HCT116 (cell line): ENCODE data around the gene GRB10. TPM values are rescaled to one million over a fixed set of nuclear protein-coding genes. Genes with fewer than 3 reads are reported as not detected.

Source experiments
- ATAC-seq: fragments of 200-7000 bp; cut with Tn5 transposase; 2 replicates; pipeline ENCODE4 v1.9.1; 2020; ENCODE audit warnings: mild to moderate bottlenecking, moderate library complexity
- BruUV-seq: library from RNA; stranded (reverse); fragments of 400-500 nt; replicated peaks from 2 replicates; lab custom pipeline; 2021; lab: Mats Ljungman, UMichigan
- CTCF ChIA-PET: fragments of 300-600 bp; sonication (Branson Sonifier 250); formaldehyde crosslinking; loops from one replicate; lab custom pipeline; 2021; ENCODE audit warnings: antibody characterized with exemption; lab: Charles Lee
- POLR2A ChIA-PET: fragments of 300-600, 350-600 bp; sonication (Branson Sonifier 250); formaldehyde crosslinking; loops from one replicate; lab custom pipeline; 2021; ENCODE audit warnings: antibody characterized with exemption; lab: Charles Lee
- RAD21 ChIA-PET, 2 experiments: fragments of 300-600 bp; sonication (Branson Sonifier 250); formaldehyde crosslinking; loops; one replicate each; lab custom pipeline; 2023; ENCODE audit warnings: low total read pairs in 2 of 2; ENCODE audit not compliant: uncharacterized antibody in 2 of 2, unreplicated experiment in 2 of 2, low non-redundant PET in 1 of 2; lab: Charles Lee
- DNase-seq: peaks from one replicate; pipeline ENCODE4 v3.0.0-alpha.2; 2010; ENCODE audit warnings: low read depth, low spot score
- H2AFZ ChIP-seq: fragments of 200-600 bp; shearing (Covaris generic), sonication (generic); 2 replicates; pipeline ENCODE4 v1.6.1; 2017; ENCODE audit warnings: low read depth, mixed run types, mixed read lengths, antibody characterized with exemption, low read length; ENCODE audit not compliant: poor library complexity, severe bottlenecking
- H3K27ac ChIP-seq: 2 replicates; pipeline ENCODE4 v1.5.1; 2012; ENCODE audit warnings: low read depth, low read length
- H3K27me3 ChIP-seq: fragments of 200-600 bp; sonication (generic); 2 replicates; pipeline ENCODE4 v1.6.1; 2016; ENCODE audit warnings: mixed run types, low read length, mixed read lengths; ENCODE audit not compliant: insufficient read depth
- H3K36me3 ChIP-seq, 2 experiments: fragments of 200-500 bp in 1 of 2; fragments of 200-600 bp in 1 of 2; sonication (Bioruptor generic) in 1 of 2; sonication (generic) in 1 of 2; 2 replicates each; pipeline versions ENCODE4 v1.5.1 to v1.6.1; 2014 to 2016; ENCODE audit warnings: low read length in 2 of 2, inconsistent platforms in 1 of 2, mixed read lengths in 1 of 2, mixed run types in 1 of 2; ENCODE audit not compliant: insufficient read depth in 2 of 2, control insufficient read depth in 1 of 2
- H3K4me1 ChIP-seq, 2 experiments: fragments of 200-600 bp in 1 of 2; sonication (generic) in 1 of 2; 2 replicates each; pipeline versions ENCODE4 v1.5.1 to v1.6.1; 2012 to 2017; ENCODE audit warnings: low read length in 2 of 2, inconsistent platforms in 1 of 2, mild to moderate bottlenecking in 1 of 2, mixed read lengths in 1 of 2, mixed run types in 1 of 2, moderate library complexity in 1 of 2; ENCODE audit not compliant: insufficient read depth in 2 of 2, control insufficient read depth in 1 of 2
- H3K4me2 ChIP-seq: fragments of 200-600 bp; sonication (generic); 2 replicates; pipeline ENCODE4 v1.6.1; 2017; ENCODE audit warnings: mixed run types, low read length, mixed read lengths
- H3K4me3 ChIP-seq, 2 experiments: fragments of 200-600 bp in 1 of 2; sonication (generic) in 1 of 2; replicated peaks in 1 of 2; 2 replicates each; pipeline ENCODE4 v1.5.1; 2011 to 2016; ENCODE audit warnings: low read length in 2 of 2, control low read depth in 1 of 2, low read depth in 1 of 2, mild to moderate bottlenecking in 1 of 2, mixed read lengths in 1 of 2, mixed run types in 1 of 2
- H3K79me2 ChIP-seq: fragments of 200-600 bp; sonication (generic); 2 replicates; pipeline ENCODE4 v1.6.1; 2017; ENCODE audit warnings: mild to moderate bottlenecking, mixed run types, low read length, moderate library complexity, mixed read lengths; ENCODE audit not compliant: insufficient read depth
- H3K9ac ChIP-seq: fragments of 200-600 bp; sonication (generic); 2 replicates; pipeline ENCODE4 v1.6.1; 2016; ENCODE audit warnings: low read length, mixed read lengths
- H3K9me2 ChIP-seq: fragments of 200-600 bp; sonication (generic), shearing (Covaris generic); 2 replicates; pipeline ENCODE4 v1.6.1; 2017; ENCODE audit warnings: mixed run types, mild to moderate bottlenecking, moderate library complexity; ENCODE audit not compliant: insufficient read depth
- H3K9me3 ChIP-seq, 2 experiments: fragments of 200-500 bp in 1 of 2; fragments of 200-600 bp in 1 of 2; sonication (Bioruptor generic) in 1 of 2; sonication (generic) in 1 of 2; 2 replicates each; pipeline ENCODE4 v1.6.1; 2014 to 2017; ENCODE audit warnings: low read length in 2 of 2, mixed read lengths in 2 of 2, inconsistent platforms in 1 of 2, low read depth in 1 of 2, mild to moderate bottlenecking in 1 of 2, mixed run types in 1 of 2, moderate library complexity in 1 of 2; ENCODE audit not compliant: control insufficient read depth in 1 of 2, insufficient read depth in 1 of 2
- H4K20me1 ChIP-seq: fragments of 200-600 bp; sonication (generic), shearing (Covaris generic); 2 replicates; pipeline ENCODE4 v1.6.1; 2017; ENCODE audit warnings: mixed run types, mild to moderate bottlenecking, moderate library complexity; ENCODE audit not compliant: insufficient read depth
- CBX3 ChIP-seq: IDR thresholded peaks from 2 replicates; pipeline ENCODE4 v1.6.1; 2012; ENCODE audit warnings: low read depth
- CEBPB ChIP-seq: IDR thresholded peaks from 2 replicates; pipeline ENCODE4 v1.6.1; 2012; ENCODE audit warnings: low read depth
- EZH2phosphoT487 ChIP-seq: fragments of 200-600 bp; IDR thresholded peaks from 2 replicates; pipeline ENCODE4 v1.6.1; 2018; ENCODE audit warnings: antibody characterized with exemption, borderline replicate concordance
- FOSL1 ChIP-seq: IDR thresholded peaks from 2 replicates; pipeline ENCODE4 v1.6.1; 2012; ENCODE audit warnings: low read depth
- JUND ChIP-seq: IDR thresholded peaks from 2 replicates; pipeline ENCODE4 v1.6.1; 2012
- POLR2A ChIP-seq: IDR thresholded peaks from 2 replicates; pipeline ENCODE4 v1.7.0; 2011; ENCODE audit warnings: borderline replicate concordance; ENCODE audit not compliant: insufficient read depth, insufficient read length; ENCODE audit errors: extremely low read depth
- POLR2AphosphoS5 ChIP-seq: IDR thresholded peaks from 2 replicates; pipeline ENCODE4 v1.6.1; 2011; ENCODE audit warnings: mild to moderate bottlenecking, low read depth, low read length, moderate library complexity
- RAD21 ChIP-seq: IDR thresholded peaks from 2 replicates; pipeline ENCODE4 v1.6.1; 2012; ENCODE audit warnings: low read depth, mild to moderate bottlenecking
- SIN3A ChIP-seq: IDR thresholded peaks from 2 replicates; pipeline ENCODE4 v1.6.1; 2012; ENCODE audit warnings: low read depth
- SRF ChIP-seq: IDR thresholded peaks from 2 replicates; pipeline ENCODE4 v1.6.1; 2012; ENCODE audit warnings: low read depth
- ZBTB33 ChIP-seq: IDR thresholded peaks from 2 replicates; pipeline ENCODE4 v1.6.1; 2011; ENCODE audit warnings: mild to moderate bottlenecking, low read length, moderate library complexity; ENCODE audit not compliant: insufficient replicate concordance; ENCODE audit errors: extremely low read depth
- ZFX ChIP-seq: fragments of 450-650 bp; IDR thresholded peaks from 2 replicates; pipeline ENCODE4 v1.6.1; 2017
- intact Hi-C: fragments of 100-400 bp; cut with micrococcal nuclease; formaldehyde crosslinking; loops from 2 replicates; pipeline ENCODE4 v1.10.0; 2022
- total RNA-seq: library from RNA; stranded (reverse); gene quantifications from one replicate; pipeline ENCODE4 v1.2.1, GENCODE V29; 2021; ENCODE audit not compliant: unreplicated experiment

The GRB10 gene
- total RNA-seq, 1 experiment from 2014 or later, result 37.3 TPM

- Histone ChIP-seq H2AFZ (no peak overlapping the region), H4K20me1 (no peaks in the 10 kb centered on the region), H3K4me1 (no peaks in the 10 kb centered on the region), H3K9me2 (no peaks in the 10 kb centered on the region), H3K9me3 (no peaks in the 10 kb centered on the region), H3K36me3 (no peaks in the 10 kb centered on the region), H3K9ac (no peak overlapping the region), H3K4me2 (no peak overlapping the region), H3K27me3 (no peaks in the 10 kb centered on the region), H3K4me3 (no peak overlapping the region), H3K27ac (no peak overlapping the region), H3K79me2 (no peaks in the 10 kb centered on the region)
- ChIA-PET POLR2A (no interaction called here), RAD21 (no interaction called here), CTCF (no interaction called here)
- DNase-seq (no peak), ATAC-seq (no peak)
- TF ChIP-seq FOSL1, result no peak
- TF ChIP-seq EZH2phosphoT487, result no peak
- TF ChIP-seq ZBTB33, result no peak
- TF ChIP-seq ZFX, result no peak
- BruUV-seq, result no TSS peak
- intact Hi-C loops, result no loop called here
Measured at GRCh38 chr7:50599385-50599784, 183.3 kb downstream of the GRB10 start.

- H4K20me1 ChIP-seq, result no peaks in the 10 kb centered on the region
- no peak for DNase-seq
- no peaks in the 10 kb centered on the region for H3K4me1 ChIP-seq
- ChIA-PET RAD21 (no interaction called here), CTCF (no interaction called here), POLR2A (no interaction called here)
- H3K79me2 ChIP-seq, result no peaks in the 10 kb centered on the region
- no peak overlapping the region for H2AFZ ChIP-seq
- H3K4me2 ChIP-seq, result no peak overlapping the region
- no peak overlapping the region for H3K27ac ChIP-seq
- no peaks in the 10 kb centered on the region for H3K9me3 ChIP-seq
- intact Hi-C loops, result no loop called here
- H3K9me2 ChIP-seq, result no peaks in the 10 kb centered on the region
- H3K27me3 ChIP-seq, result no peaks in the 10 kb centered on the region
- H3K9ac ChIP-seq, result no peak overlapping the region
- no peak overlapping the region for H3K4me3 ChIP-seq
- no peak for ATAC-seq
- BruUV-seq, result no TSS peak
- H3K36me3 ChIP-seq, result no peaks in the 10 kb centered on the region
- TF ChIP-seq JUND (no peak), POLR2AphosphoS5 (no peak), FOSL1 (no peak), CBX3 (no peak), ZBTB33 (no peak), CEBPB (no peak), SRF (no peak), EZH2phosphoT487 (no peak), ZFX (no peak), RAD21 (no peak), POLR2A (no peak), SIN3A (no peak)
Measured at GRCh38 chr7:50598460-50599343, 184.0 kb downstream of the GRB10 start.
